Astrocyte of the cerebellum (primary cell): ENCODE measurements around the gene REX1BD.

Source experiments
- DNase-seq: peaks from one replicate; pipeline ENCODE4 v3.0.0-alpha.2; 2011; ENCODE audit warnings: low read depth
- H3K4me3 ChIP-seq: 2 replicates; pipeline ENCODE4 v1.5.1; 2011; ENCODE audit warnings: mild to moderate bottlenecking, low read depth, low read length, moderate library complexity
- in situ Hi-C: cut with HindIII; loops from 2 replicates; pipeline ENCODE4 v1.10.0; 2017; ENCODE audit warnings: low sequenced_read_pairs
- TF ChIP-seq, protein P1 (sequence below): IDR thresholded peaks from 2 replicates; pipeline ENCODE4 v1.5.1; 2012; ENCODE audit warnings: low read length, low read depth, moderate library complexity, mild to moderate bottlenecking; ENCODE audit errors: missing control alignments

Gene REX1BD

DNA sequence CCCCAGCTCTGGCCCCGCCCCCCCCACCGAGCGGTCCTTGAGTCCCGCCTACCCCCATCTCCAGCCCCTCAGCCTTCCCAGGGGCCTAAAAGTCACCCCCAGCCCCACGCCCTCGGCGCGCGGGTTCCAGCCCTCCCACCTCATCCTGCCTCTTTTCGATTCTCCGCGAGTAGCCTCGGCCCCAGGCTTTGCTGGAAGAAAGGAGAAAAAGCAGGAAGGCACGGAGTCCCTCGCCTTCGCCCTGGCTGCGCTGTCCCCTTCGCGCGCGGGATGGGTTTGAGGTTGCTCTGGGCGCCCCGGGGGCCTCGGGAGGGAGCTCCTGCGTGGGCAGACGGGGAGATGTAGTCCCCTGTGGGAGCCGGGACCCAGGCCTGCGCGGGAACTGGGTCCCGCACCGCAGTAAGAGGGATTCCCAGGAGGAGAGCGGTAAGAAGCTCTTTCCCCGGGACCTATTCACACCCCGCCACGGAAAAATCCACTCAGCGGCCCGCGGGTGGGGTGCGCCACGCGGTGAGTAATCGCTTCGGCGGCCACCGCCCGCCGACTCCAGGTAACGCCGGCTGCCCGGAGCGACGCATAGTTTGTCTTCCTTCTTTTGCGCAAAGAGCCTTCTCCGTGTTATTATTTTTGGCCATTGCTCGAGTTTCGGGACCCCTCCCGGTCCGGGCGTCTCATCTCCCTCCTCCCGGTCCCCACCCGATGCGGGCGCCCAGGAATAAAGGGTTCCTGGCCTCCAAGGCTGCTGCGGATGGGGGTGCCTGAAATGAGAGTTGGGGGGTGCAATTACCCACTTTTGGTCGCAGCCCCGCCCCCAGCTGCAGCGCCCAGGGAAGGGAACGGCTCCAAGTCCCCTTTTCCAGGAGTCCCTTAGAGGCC is 18.9 kb downstream of the REX1BD start:
- in situ Hi-C loops = no loop called here
- no peak overlapping the region for H3K4me3 ChIP-seq

DNA sequence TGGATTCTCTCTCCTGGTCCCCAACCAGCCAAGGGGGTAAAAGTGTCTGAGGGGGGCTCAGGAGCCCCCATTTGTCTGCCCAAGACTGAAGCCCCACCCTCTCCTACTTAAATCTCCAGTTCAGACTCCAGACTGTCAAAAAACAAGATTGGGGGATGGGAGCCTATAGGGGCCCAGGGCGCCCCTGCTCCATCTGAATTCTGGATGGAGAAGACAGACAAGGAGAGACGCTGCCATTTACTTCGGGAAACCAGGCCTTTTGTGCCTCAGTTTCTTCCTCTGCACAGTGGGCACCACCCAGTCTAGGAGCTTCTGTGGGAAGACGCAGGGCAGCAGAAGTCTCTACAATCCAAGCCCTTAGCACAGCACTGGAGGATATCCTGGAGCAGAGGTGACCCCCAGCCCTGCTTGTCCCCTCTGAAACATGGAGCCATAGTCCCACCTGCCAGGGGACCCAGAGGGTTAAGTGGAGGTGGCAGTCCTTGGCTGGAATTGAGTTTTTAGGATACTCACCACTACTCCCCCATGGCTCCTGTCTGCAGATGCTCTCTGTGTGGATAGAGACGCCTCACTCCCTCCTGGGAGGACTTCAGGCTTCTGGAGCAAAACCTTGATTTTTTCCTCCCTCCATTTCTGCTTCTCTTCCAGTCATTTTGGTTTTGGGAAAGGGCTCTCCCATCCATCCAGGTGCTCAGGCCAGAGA is 19.7 kb downstream of the REX1BD start:
- in situ Hi-C loops = no loop called here
- TF ChIP-seq, protein P1, sequence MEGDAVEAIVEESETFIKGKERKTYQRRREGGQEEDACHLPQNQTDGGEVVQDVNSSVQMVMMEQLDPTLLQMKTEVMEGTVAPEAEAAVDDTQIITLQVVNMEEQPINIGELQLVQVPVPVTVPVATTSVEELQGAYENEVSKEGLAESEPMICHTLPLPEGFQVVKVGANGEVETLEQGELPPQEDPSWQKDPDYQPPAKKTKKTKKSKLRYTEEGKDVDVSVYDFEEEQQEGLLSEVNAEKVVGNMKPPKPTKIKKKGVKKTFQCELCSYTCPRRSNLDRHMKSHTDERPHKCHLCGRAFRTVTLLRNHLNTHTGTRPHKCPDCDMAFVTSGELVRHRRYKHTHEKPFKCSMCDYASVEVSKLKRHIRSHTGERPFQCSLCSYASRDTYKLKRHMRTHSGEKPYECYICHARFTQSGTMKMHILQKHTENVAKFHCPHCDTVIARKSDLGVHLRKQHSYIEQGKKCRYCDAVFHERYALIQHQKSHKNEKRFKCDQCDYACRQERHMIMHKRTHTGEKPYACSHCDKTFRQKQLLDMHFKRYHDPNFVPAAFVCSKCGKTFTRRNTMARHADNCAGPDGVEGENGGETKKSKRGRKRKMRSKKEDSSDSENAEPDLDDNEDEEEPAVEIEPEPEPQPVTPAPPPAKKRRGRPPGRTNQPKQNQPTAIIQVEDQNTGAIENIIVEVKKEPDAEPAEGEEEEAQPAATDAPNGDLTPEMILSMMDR = no peak
- no peak overlapping the region for H3K4me3 ChIP-seq
- DNase-seq = no peak

More for the DNA sequence above, 18.9 kb downstream of the REX1BD start:
- TF ChIP-seq, protein P1 = no peak
- DNase-seq = no peak

DNA sequence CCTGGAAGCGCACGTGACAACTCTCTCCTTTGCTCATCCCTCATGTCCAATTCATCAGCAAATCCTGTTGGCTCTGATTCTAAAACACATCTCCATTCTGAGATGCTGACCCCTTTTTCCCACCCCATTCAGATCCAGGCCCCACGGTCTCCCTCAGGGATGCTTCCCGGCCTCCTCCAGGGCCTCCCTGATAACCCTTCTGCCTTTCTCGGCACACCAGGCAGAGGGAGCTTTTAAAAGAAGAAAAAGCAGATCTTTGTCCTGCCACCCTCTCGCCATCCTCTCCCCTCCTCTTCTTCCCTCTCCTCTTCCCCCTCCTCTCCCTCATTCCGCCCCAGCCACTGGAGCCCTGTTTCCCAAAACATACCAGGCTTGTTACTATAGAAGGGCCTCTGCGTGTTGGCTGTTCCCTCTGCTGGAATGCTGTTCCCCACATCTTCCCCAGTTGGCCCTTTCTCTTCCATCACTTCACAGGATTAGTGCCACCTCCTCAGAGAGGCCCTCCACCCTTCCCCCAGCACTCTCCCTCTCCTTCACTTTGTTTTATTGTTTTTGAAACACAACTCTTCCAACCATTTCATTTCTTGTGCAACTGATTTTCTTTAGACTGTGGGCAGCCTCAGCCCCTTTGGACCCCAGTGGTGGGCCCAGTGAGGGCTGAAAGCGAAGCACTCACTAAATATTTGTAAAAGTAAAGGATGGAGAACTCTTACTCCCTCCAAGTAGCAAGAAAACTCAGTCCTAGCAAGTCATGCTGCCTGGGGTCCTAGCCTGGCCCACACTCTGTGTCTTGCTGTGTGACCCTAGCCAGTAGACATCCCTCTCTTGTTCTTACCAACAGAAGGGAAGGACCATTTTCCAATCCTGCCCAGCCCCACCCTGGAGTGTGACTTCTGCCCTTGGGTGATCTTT is 20.5 kb downstream of the REX1BD start:
- TF ChIP-seq, protein P1 = no peak
- in situ Hi-C loops = no loop called here
- no peak for DNase-seq
- H3K4me3 ChIP-seq = no peak overlapping the region

DNA sequence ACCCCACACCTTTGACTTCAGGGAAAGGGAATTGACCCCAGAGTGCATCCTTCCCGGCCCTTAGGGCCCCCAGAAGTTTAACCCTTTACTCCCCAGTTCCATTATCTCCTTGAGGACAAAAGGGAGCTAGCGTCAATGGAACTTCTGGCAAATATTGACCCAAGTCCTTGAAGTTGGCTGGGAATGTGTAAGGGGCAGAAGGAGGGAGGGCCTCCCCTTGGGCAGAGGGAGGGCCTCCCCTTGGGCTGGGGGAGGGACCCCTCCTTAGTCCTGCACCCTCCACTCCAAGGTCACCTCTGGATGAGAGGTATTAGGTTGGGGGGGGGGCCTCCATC is 21.1 kb downstream of the REX1BD start:
- TF ChIP-seq, protein P1 = no peak
- DNase-seq = no peak
- in situ Hi-C loops = no loop called here
- H3K4me3 ChIP-seq = no peak overlapping the region

DNA sequence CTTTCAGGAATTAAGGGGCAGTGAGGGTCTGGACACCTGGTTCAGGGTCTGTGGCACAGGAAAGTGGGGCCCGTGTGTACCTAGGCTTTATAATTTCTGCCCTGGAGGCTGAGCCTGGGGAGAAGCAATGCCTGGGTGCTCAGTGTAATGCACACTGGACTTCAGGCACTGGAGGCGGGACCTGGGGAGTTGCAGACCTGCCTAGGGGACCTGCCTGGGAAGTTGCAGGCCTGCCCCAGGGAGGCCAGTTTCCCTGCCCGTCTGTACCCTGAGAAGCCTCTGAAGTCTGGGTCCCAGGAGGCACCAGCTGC is 21.6 kb downstream of the REX1BD start:
- TF ChIP-seq, protein P1 = no peak
- H3K4me3 ChIP-seq = no peak overlapping the region
- in situ Hi-C loops = no loop called here
- no peak for DNase-seq
